ENCODE results near the gene SLCO4C1. TPM values are rescaled to one million over a fixed set of nuclear protein-coding genes. Genes with fewer than 3 reads are reported as not detected.

The SLCO4C1 gene
- total RNA-seq, 1 donor from 2014 or later, result 1.5 TPM

DNA sequence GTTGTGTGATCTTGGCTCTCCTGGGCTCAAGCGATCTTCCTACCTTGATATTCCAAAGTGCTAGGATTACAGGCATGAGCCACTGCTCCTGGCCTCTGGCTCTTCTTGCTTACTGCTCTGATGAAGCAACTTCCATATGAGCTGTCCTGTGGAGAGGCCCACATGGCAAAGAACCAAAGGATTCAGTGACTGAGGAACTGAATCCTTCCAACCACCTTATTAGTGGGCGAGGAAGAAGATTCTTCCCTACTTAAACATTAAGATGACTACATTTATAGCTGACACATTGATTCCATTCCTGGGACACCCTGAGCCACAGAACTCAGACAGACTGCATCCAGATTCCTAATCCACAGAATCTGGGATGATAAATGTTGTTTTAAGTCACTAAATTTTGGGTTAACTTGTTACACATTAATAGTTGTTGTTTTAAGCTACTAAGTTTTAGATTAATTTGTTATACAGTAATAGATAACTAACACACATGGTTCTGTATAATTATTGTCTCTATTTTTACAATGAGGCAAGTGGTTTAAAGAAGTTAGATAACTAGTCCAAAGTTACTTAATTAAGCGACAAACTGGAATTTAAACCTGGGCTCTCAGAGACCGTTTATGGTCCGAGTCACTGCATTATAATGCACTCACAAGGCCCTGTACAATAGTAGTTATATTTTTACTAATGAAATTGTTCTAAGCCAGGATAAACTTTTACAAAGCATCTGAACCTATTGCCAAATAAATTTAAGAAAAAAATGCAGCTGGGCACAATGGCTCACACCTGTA is 16.7 kb upstream of the SLCO4C1 start:
- TF ChIP-seq, protein P1, sequence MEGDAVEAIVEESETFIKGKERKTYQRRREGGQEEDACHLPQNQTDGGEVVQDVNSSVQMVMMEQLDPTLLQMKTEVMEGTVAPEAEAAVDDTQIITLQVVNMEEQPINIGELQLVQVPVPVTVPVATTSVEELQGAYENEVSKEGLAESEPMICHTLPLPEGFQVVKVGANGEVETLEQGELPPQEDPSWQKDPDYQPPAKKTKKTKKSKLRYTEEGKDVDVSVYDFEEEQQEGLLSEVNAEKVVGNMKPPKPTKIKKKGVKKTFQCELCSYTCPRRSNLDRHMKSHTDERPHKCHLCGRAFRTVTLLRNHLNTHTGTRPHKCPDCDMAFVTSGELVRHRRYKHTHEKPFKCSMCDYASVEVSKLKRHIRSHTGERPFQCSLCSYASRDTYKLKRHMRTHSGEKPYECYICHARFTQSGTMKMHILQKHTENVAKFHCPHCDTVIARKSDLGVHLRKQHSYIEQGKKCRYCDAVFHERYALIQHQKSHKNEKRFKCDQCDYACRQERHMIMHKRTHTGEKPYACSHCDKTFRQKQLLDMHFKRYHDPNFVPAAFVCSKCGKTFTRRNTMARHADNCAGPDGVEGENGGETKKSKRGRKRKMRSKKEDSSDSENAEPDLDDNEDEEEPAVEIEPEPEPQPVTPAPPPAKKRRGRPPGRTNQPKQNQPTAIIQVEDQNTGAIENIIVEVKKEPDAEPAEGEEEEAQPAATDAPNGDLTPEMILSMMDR (IDR thresholded peaks at IDR 0.05; ENCODE audit: insufficient read depth, low read length, poor library complexity, severe bottlenecking), result no peak
- DNase-seq (ENCODE audit: low read depth), result peak; percentile 65
- Histone ChIP-seq H3K4me3 (ENCODE audit: low read depth, low read length) (no peak overlapping the region), H3K27me3 (ENCODE audit: control insufficient read depth, insufficient read depth, low read length) (no peaks in the 10 kb centered on the region), H3K36me3 (ENCODE audit: control insufficient read depth, insufficient read depth, low read length) (no peaks in the 10 kb centered on the region)

DNA sequence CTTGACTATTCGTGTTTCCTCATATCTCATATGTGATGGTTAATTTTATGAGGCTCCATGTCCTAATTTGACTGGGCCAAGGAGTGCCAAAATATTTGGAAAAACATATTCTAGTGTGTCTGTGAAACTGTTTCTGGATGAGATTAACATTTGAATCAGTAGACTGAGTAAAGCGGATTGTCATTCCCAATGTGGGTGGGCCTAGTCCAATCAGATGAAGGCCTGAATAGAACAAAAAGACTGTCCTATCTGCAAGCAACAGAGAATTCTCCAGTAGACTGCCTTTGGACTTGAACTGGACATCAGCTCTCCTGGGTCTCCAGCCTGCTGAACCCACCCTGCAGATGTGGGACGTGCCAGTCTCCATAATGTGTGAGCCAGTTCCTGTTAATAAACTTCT is 13.5 kb upstream of the SLCO4C1 start:
- Histone ChIP-seq H3K36me3 (ENCODE audit: control insufficient read depth, insufficient read depth, low read length) (no peaks in the 10 kb centered on the region), H3K4me3 (ENCODE audit: low read depth, low read length) (no peak overlapping the region), H3K27me3 (ENCODE audit: control insufficient read depth, insufficient read depth, low read length) (no peaks in the 10 kb centered on the region)
- no peak for DNase-seq (ENCODE audit: low read depth)
- TF ChIP-seq, protein P1 (IDR thresholded peaks at IDR 0.05; ENCODE audit: insufficient read depth, low read length, poor library complexity, severe bottlenecking), result no peak

DNA sequence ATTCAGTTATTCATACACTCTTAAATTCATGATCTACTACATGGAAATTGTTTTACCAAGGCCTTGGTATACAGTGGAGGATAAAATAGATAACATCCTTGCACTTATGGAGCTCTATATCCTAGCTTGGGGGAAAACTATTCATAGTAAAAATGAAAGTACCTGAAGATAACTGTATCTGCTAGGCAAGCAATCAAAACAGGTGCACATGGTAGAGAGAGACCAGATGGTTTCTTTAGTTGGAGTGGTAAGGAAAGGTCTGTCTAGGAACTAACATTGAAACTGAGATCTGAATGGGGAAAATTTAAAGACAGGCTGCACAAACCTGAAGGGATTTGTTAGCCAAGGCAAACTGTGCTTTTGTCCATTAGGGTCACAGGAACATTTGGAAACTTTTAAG is 11.1 kb upstream of the SLCO4C1 start:
- TF ChIP-seq, protein P1 (IDR thresholded peaks at IDR 0.05; ENCODE audit: insufficient read depth, low read length, poor library complexity, severe bottlenecking), result no peak
- Histone ChIP-seq H3K4me3 (ENCODE audit: low read depth, low read length) (no peak overlapping the region), H3K27me3 (ENCODE audit: control insufficient read depth, insufficient read depth, low read length) (no peaks in the 10 kb centered on the region), H3K36me3 (ENCODE audit: control insufficient read depth, insufficient read depth, low read length) (no peaks in the 10 kb centered on the region)
- DNase-seq (ENCODE audit: low read depth), result no peak

GRCh38 chr5:102306121-102306520 is 10.0 kb upstream of the SLCO4C1 start:
- H3K27me3 ChIP-seq (ENCODE audit: control insufficient read depth, insufficient read depth, low read length), result no peaks in the 10 kb centered on the region
- no peak for DNase-seq (ENCODE audit: low read depth)
- H3K36me3 ChIP-seq (ENCODE audit: control insufficient read depth, insufficient read depth, low read length), result no peaks in the 10 kb centered on the region
- TF ChIP-seq, protein P1 (IDR thresholded peaks at IDR 0.05; ENCODE audit: insufficient read depth, low read length, poor library complexity, severe bottlenecking), result no peak
- H3K4me3 ChIP-seq (ENCODE audit: low read depth, low read length), result no peak overlapping the region

GRCh38 chr5:102295534-102296177 is 428 bp downstream of the SLCO4C1 start:
- no peak for DNase-seq (ENCODE audit: low read depth)
- Histone ChIP-seq H3K4me3 (ENCODE audit: low read depth, low read length) (peak overlapping the region; percentile 84), H3K36me3 (ENCODE audit: control insufficient read depth, insufficient read depth, low read length) (no peaks in the 10 kb centered on the region), H3K27me3 (ENCODE audit: control insufficient read depth, insufficient read depth, low read length) (no peaks in the 10 kb centered on the region)
- TF ChIP-seq, protein P1 (IDR thresholded peaks at IDR 0.05; ENCODE audit: insufficient read depth, low read length, poor library complexity, severe bottlenecking), result no peak

Measured in kidney epithelial cell (primary cell).